Activated T-helper 2 cell treated with anti-CD3 and anti-CD28 coated beads, Interferon-gamma antibody, Interleukin-2, Interleukin-4, amounts not matched to agents 10 μg/mL and 5 μg/mL and 100 μg/mL, durations not matched to agents 14 hours and 24 hours and 36 hours (primary cell): Measurements from ENCODE around the gene GPR152. TPM values are rescaled to one million over a fixed set of nuclear protein-coding genes. Genes with fewer than 3 reads are reported as not detected.
"Not testable (repeated sequence)": the region's sequence is repeated elsewhere in the genome, so short reads cannot be mapped to it uniquely, and the experiment has no call there.

Experiments used
- DNase-seq: peaks from one replicate; pipeline ENCODE4 v3.0.0; 2021; ENCODE audit warnings: low spot score
- H3K27ac Mint-ChIP-seq: one replicate; pipeline ENCODE4 v1.8.0; 2021; ENCODE audit warnings: mixed read lengths
- H3K27me3 Mint-ChIP-seq: one replicate; pipeline ENCODE4 v1.8.0; 2021; ENCODE audit warnings: low read depth, mixed read lengths
- H3K36me3 Mint-ChIP-seq: one replicate; pipeline ENCODE4 v1.8.0; 2021; ENCODE audit warnings: low read depth, mixed read lengths
- H3K4me1 Mint-ChIP-seq: one replicate; pipeline ENCODE4 v1.8.0; 2021; ENCODE audit warnings: low read depth, mixed read lengths
- H3K4me3 Mint-ChIP-seq: one replicate; pipeline ENCODE4 v1.8.0; 2021; ENCODE audit warnings: low read depth, mild to moderate bottlenecking, moderate library complexity, mixed read lengths
- H3K9me3 Mint-ChIP-seq: one replicate; pipeline ENCODE4 v1.8.0; 2021; ENCODE audit warnings: mixed read lengths
- intact Hi-C: fragments of 100-400 bp; cut with micrococcal nuclease; formaldehyde crosslinking; loops from one replicate; pipeline ENCODE4 v1.15.1; 2023
- total RNA-seq: library from RNA; stranded (reverse); gene quantifications from 2 replicates; pipeline ENCODE4 v1.2.3, GENCODE V29; 2022

GPR152 gene
- total RNA-seq, 1 donor from 2014 or later, result not detected

DNA sequence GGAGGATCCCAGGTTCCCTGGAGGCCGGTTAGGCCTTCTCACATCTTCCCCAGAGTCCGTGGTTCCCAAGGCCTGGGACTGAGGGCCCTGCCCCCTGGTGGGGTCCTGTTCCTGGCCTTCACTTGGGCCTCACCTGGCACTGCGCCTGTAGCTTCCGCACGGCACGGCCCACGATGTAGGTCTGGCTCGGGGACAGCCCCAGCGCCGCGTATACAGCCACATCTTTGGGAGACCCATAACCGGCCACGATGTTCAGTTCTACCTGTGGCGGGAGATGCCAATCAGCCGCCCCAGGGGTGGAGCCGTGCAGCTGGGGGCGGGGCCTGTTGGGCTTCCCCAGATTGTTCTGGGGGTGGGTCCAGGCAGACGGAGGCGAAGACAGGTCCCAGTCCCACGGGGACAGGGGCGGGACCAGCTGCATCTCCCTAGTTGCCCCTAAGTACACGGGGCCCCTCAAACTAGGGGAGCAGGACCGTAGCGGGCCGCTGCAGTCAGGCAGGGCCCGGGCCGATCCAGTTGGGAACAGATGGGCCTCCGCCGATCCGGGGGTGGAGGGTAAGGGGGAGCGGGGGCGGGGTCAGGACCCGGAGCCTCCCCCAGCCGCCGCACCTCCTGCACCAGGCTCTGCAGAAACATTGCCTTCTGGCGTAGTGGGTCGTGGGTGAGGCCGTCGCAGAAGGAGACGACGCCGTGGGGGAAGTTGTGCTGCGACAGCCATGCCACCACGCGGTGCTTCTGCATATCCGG lies 40.4 kb upstream of the GPR152 start:
- no peak overlapping the region for H3K4me3 Mint-ChIP-seq
- H3K9me3 Mint-ChIP-seq, result no peaks in the 10 kb centered on the region
- no peak overlapping the region for H3K27ac Mint-ChIP-seq
- no peaks in the 10 kb centered on the region for H3K27me3 Mint-ChIP-seq
- H3K36me3 Mint-ChIP-seq, result peaks cover 52% of the 10 kb centered on the region
- peaks cover 13% of the 10 kb centered on the region for H3K4me1 Mint-ChIP-seq
- intact Hi-C loops, result no loop called here
- DNase-seq, result no peak

DNA sequence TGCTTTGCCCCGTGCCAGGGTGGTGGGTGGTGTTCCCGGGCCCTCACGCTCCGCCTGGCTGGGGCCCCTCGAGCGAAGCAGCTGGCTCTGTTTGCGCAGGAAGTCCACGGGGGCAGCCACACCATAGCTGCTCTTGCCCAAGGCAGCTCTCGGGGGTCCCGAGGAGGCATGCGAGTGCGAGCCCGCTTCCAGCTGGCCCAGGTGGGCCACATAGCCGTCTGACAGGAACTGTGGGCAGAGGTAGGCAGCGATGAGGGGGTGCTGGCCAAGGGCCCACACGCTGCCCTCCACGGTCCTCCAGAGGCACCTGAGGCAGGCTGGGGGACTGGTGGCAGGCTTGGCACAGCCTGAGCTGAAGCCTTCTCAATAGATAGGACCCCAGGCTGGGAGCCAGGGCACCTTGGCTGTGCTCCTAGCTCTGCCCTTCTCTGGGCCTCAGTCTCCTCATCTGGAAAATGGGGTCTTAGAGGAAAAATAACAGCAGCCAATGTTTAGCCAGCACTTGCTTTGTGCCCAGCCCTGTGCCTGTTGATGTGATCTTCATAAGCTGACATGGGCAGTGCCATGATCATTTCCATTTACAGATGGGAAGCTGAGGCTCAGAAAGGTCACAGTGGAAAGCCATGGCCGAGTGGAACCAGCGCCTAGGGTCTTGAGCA lies 39.7 kb upstream of the GPR152 start:
- intact Hi-C loops, result no loop called here
- Mint-ChIP-seq H3K9me3 (no peaks in the 10 kb centered on the region), H3K4me3 (no peak overlapping the region), H3K27me3 (no peaks in the 10 kb centered on the region), H3K27ac (no peak overlapping the region), H3K4me1 (peaks cover 20% of the 10 kb centered on the region), H3K36me3 (peaks cover 54% of the 10 kb centered on the region)
- no peak for DNase-seq

DNA sequence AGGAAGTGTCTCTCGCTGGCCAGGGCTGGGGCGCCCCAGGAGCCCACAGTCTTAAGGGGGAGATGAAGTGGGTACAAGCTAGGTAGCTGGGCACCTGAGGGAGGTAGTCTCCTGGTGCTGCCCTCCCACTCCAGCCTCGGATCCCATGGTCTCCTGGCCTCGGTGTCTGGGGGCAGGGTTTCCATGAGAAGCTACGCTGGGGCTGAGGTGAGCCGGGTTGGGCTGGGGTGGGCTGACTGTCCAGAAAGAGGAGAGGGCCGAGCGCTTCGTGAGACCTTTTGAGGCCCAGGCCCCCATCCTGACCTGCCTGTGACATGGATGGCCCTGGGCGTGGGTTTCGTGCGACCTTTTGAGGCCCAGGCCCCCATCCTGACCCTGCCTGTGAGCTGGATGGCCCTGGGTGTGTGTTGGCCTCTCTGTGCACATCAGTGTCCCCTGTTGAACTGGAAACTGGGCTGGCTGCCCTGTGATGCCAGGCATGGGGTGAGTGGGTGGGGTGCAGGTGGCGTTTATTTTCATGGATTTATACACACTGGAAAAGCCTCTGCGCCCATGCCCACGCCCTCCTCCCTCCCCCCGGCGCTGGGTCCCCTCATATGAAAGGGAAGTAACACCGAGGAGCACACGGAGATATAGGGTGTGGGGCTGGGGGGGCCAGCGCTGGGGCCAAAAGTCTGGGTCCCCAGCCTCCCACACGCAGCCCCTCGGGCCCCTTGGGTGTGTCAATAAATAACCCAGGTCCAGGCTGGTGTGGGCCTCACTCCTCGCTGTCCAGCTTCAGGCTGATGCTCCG lies 38.9 kb upstream of the GPR152 start:
- DNase-seq, result no peak
- no peaks in the 10 kb centered on the region for H3K27me3 Mint-ChIP-seq
- no peaks in the 10 kb centered on the region for H3K9me3 Mint-ChIP-seq
- H3K4me3 Mint-ChIP-seq, result no peak overlapping the region
- H3K27ac Mint-ChIP-seq, result no peak overlapping the region
- peaks cover 61% of the 10 kb centered on the region for H3K36me3 Mint-ChIP-seq
- intact Hi-C loops, result no loop called here
- H3K4me1 Mint-ChIP-seq, result peaks cover 27% of the 10 kb centered on the region

DNA sequence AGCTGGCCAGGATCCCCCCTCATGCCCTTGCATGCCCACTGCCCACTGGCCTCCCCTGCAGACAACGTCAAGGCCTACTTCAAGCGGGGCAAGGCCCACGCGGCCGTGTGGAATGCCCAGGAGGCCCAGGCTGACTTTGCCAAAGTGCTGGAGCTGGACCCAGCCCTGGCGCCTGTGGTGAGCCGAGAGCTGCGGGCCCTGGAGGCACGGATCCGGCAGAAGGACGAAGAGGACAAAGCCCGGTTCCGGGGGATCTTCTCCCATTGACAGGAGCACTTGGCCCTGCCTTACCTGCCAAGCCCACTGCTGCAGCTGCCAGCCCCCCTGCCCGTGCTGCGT lies 38.2 kb upstream of the GPR152 start:
- Mint-ChIP-seq H3K27ac (peak overlapping the region; percentile 55), H3K9me3 (no peaks in the 10 kb centered on the region), H3K36me3 (peaks cover 63% of the 10 kb centered on the region), H3K27me3 (no peaks in the 10 kb centered on the region), H3K4me1 (peaks cover 35% of the 10 kb centered on the region), H3K4me3 (no peak overlapping the region)
- no peak for DNase-seq
- intact Hi-C loops, result no loop called here

DNA sequence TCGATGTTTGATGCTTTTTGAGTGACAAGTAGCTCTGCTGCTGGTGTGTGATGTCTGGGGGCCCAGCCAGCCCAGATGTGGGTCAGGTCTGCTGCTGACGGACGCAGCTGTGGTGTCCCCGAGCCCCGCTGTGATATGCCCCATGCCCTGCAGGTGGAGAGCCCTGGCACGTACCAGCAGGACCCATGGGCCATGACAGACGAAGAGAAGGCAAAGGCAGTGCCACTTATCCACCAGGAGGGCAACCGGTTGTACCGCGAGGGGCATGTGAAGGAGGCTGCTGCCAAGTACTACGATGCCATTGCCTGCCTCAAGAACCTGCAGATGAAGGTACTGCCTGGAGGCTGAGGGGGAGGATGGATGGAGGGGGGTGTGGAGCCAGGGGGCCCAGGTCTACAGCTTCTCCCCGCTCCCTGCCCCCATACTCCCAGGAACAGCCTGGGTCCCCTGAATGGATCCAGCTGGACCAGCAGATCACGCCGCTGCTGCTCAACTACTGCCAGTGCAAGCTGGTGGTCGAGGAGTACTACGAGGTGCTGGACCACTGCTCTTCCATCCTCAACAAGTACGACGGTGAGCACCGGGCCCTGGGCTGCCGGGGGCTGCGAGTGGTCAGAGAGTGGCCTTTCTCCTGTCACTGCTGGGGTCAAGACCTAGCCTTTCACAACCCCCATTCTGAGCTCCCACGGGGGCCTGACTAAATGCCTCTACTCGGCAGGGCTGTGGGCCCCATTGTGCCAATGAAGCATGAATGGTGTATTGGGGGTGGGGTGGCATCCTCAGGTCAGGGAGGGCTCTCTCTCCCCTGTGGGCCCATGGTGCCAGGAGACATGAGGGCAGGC lies 37.6 kb upstream of the GPR152 start:
- DNase-seq, result no peak
- no peak overlapping the region for H3K4me3 Mint-ChIP-seq
- intact Hi-C loops, result loop anchor here (10.0 kb wide), 1 partner anchor 125 kb away; no protein-coding TSS in a partner anchor
- H3K27me3 Mint-ChIP-seq, result no peaks in the 10 kb centered on the region
- peaks cover 60% of the 10 kb centered on the region for H3K36me3 Mint-ChIP-seq
- H3K9me3 Mint-ChIP-seq, result no peaks in the 10 kb centered on the region
- peaks cover 36% of the 10 kb centered on the region for H3K4me1 Mint-ChIP-seq
- H3K27ac Mint-ChIP-seq, result peak overlapping the region; percentile 77

DNA sequence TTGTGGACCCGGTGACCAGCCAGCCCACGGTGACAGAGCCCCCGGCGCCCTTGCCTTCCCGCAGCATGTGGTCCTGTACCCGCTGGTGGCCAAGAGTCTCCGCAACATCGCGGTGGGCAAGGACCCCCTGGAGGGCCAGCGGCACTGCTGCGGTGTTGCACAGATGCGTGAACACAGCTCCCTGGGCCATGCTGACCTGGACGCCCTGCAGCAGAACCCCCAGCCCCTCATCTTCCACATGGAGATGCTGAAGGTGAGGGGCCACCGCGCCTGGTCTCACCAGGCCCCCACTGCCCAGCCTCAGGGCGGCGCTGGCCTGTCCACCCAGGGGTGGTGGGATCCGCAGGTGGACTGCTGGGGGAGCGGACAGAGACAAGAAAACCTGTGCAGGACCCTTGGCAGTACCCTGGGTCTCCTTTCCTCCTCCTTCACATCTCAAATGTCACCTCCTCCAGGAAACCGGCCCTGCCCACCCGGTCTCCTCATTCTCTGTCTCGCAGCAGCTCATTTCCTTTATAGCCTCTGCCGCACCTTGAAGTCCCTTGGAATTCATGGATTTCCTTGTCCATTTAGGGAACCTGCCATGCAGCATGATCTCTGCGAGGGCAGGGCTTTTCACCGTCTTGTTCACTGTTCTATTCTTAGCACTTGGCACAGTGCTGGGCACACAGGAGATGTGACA lies 36.8 kb upstream of the GPR152 start:
- H3K36me3 Mint-ChIP-seq, result peaks cover 61% of the 10 kb centered on the region
- no peaks in the 10 kb centered on the region for H3K27me3 Mint-ChIP-seq
- H3K4me3 Mint-ChIP-seq, result no peak overlapping the region
- intact Hi-C loops, result loop anchor here (10.0 kb wide), 1 partner anchor 125 kb away; no protein-coding TSS in a partner anchor
- H3K27ac Mint-ChIP-seq, result peak overlapping the region; percentile 77
- peaks cover 44% of the 10 kb centered on the region for H3K4me1 Mint-ChIP-seq
- H3K9me3 Mint-ChIP-seq, result no peaks in the 10 kb centered on the region
- DNase-seq, result no peak

DNA sequence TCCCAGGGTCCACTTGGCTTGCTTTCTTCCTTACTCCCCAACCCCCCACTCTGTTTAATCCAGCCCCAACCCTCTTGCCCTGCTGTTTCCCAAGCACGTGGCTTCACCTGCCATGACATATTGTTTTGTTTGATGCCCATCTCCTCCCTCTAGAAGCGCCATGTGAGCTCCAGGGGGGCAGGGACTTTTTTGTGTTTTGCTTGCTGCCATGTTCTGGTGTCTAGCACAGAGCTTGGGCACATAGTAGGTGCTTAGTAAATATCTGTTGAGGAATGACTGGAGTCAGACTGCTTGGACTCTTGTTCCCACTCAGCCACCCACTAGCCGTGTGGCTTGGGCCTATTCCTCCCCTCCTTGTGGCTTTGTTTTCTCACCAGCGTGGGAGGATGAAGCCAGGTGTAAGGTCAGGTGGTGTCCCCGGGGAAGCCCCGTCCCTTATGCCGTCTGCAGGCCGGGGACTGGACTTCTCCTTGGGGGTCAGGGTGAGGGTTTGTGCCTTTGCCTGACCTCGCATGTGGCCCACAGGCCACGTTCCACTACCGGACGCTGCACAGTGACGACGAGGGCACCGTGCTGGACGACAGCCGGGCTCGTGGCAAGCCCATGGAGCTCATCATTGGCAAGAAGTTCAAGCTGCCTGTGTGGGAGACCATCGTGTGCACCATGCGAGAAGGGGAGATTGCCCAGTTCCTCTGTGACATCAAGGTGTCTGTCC lies 34.1 kb upstream of the GPR152 start:
- Mint-ChIP-seq H3K9me3 (no peaks in the 10 kb centered on the region), H3K36me3 (peaks cover 57% of the 10 kb centered on the region)
- intact Hi-C loops, result loop anchor here (2.0 to 10.0 kb wide), 3 partner anchors 84 to 222 kb away; no protein-coding TSS in a partner anchor

DNA sequence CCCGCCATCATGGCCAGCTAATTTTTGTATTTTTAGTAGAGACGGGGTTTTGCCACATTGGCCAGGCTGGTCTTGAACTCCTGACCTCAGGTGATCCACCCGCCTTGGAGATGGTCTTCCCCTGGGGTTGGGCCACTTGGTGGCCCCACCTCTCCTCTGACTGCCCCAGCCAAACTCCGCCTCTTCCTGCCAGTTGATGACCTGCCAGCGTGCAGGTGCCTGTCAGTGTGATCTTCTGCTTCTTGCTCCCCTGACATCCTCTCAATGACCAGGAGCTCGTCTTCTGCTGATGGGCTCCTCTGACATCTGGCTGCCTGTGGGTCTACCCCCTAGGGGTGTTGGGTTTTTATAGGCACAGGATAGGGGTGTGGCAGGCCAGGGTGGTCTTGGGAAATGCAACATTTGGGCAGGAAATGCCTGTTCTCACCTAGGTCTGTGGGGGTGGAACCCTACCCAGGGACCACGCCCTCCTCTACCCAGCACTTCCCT lies 33.4 kb upstream of the GPR152 start:
- intact Hi-C loops, result loop anchor here (2.0 to 10.0 kb wide), 4 partner anchors 47 to 221 kb away; no protein-coding TSS in a partner anchor
- not testable (repeated sequence) for H3K27me3 Mint-ChIP-seq, H3K9me3 Mint-ChIP-seq
- H3K4me3 Mint-ChIP-seq, result peak overlapping the region; percentile 68
- peak; percentile 56 for DNase-seq
- peaks cover 54% of the 10 kb centered on the region for H3K36me3 Mint-ChIP-seq
- H3K4me1 Mint-ChIP-seq, result peaks cover 54% of the 10 kb centered on the region
- peak overlapping the region; percentile 99 for H3K27ac Mint-ChIP-seq

More for the DNA sequence above, 34.1 kb upstream of the GPR152 start:
- H3K4me3 Mint-ChIP-seq, result peak overlapping the region; percentile 68
- H3K27me3 Mint-ChIP-seq, result no peaks in the 10 kb centered on the region
- DNase-seq, result no peak
- peak overlapping the region; percentile 99 for H3K27ac Mint-ChIP-seq
- H3K4me1 Mint-ChIP-seq, result peaks cover 54% of the 10 kb centered on the region

DNA sequence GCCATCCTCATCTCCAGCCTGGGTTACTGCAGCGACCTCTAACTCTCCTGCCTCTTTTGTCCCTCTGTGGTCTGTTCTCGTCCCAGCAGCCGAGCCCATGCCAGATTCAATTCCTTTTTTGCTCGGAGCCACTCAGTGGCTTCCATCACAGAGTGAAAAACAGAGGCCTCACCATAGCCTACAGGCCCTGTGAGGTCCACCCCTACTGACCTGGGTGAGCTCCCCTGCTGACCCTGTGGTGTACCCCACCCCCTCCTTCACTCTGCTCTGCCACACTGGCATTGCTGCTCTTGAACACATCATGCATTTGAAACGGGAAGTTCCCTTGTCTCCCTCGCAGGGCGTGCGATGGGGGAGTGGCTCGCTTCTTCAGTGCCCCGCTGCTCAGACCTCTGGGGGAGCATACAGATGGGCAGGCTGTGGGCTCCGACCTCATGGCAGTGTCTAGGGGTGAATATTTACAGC lies 32.4 kb upstream of the GPR152 start:
- peaks cover 54% of the 10 kb centered on the region for H3K4me1 Mint-ChIP-seq
- peak overlapping the region; percentile 83 for H3K4me3 Mint-ChIP-seq
- intact Hi-C loops, result loop anchor here (1.0 to 10.0 kb wide), 5 partner anchors 21 to 198 kb away; partner anchors contain the start of genes ANKRD13D and POLD4
- peak overlapping the region; percentile 99 for H3K27ac Mint-ChIP-seq
- H3K36me3 Mint-ChIP-seq, result peaks cover 48% of the 10 kb centered on the region
- no peaks in the 10 kb centered on the region for H3K27me3 Mint-ChIP-seq
- peak; percentile 61 for DNase-seq
- H3K9me3 Mint-ChIP-seq, result no peaks in the 10 kb centered on the region

DNA sequence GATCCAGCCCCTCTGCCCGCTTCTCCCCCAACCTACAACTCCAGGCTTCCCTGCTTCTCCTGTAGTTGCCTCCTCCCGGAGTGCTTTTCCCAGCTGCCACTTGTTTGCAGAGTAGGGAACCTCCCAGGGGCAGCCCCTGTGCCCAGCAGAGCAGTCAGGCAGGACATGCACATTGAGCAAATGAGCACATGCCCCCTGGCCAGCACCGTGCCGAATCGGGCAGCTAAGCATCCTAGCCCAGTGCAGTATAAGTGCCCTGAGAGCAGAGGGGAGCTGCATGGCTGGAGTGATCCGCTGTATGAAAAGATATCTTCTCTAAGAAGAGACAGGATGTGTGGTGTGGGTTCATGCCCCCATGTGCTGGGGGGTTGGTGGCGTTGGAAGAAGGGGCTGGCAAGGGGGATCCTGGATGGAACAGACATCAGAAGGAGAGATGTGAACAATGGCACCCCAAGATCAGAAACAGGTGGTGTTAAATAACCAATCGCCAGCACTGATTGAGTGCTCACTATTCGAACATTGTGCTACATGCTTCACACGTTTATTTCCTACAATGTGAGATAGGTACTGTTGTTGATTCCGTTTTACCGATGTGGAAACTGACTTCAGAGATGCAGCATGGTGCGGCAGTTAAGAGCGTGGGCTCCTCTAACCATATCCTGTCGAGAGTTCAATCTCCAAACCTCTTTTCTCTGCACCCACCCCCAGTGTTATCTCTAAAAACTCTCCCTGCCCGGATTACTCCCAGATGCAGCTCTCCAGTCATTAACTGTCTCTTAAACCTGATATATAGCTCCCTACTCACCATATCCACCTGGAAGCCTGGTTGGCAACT lies 31.5 kb upstream of the GPR152 start:
- intact Hi-C loops, result loop anchor here (1.0 to 10.0 kb wide), 6 partner anchors 15 to 197 kb away; partner anchors contain the start of genes ANKRD13D, POLD4 and TMEM134
- Mint-ChIP-seq H3K4me1 (peaks cover 50% of the 10 kb centered on the region), H3K27me3 (no peaks in the 10 kb centered on the region), H3K9me3 (no peaks in the 10 kb centered on the region), H3K36me3 (peaks cover 42% of the 10 kb centered on the region), H3K27ac (peak overlapping the region; percentile 99), H3K4me3 (peak overlapping the region; percentile 83)
- DNase-seq, result peak; percentile 59
